Uterus (tissue), 4 donors: ENCODE results near the gene ICAM5. TPM values are rescaled to one million over a fixed set of nuclear protein-coding genes. Genes with fewer than 3 reads are reported as not detected.

Source experiments
- DNase-seq, 2 donors: peaks; one replicate each; pipeline ENCODE4 v3.0.0-alpha.2; 2019 to 2020
- H3K27ac ChIP-seq, 2 donors: fragments of 200-600 bp; sonication (generic); 1 replicate in 1 of 2; 2 replicates in 1 of 2; pipeline ENCODE4 v1.5.1; 2016 to 2018
- H3K27me3 ChIP-seq, 2 donors: fragments of 200-600 bp; sonication (generic); one replicate each; pipeline ENCODE4 v1.5.1; 2018 to 2019; ENCODE audit warnings: control low read depth in 1 of 2
- H3K36me3 ChIP-seq, 2 donors: fragments of 200-600 bp; sonication (generic); one replicate each; pipeline ENCODE4 v1.5.1; 2019; ENCODE audit warnings: control low read depth in 1 of 2
- H3K4me1 ChIP-seq, 2 donors: fragments of 200-600 bp; sonication (generic); one replicate each; pipeline ENCODE4 v1.5.1; 2018 to 2019; ENCODE audit warnings: control low read depth in 1 of 2
- H3K4me3 ChIP-seq, 2 donors: fragments of 200-600 bp; sonication (generic); 1 replicate in 1 of 2; 2 replicates in 1 of 2; pipeline ENCODE4 v1.5.1; 2018 to 2019; ENCODE audit warnings: mild to moderate bottlenecking in 1 of 2
- H3K9me3 ChIP-seq, 2 donors: fragments of 200-600 bp; sonication (generic); one replicate each; pipeline ENCODE4 v1.5.1; 2019; ENCODE audit warnings: control low read depth in 1 of 2
- POLR2A ChIP-seq, 2 donors: fragments of 450-650 bp; IDR thresholded peaks; one replicate each; pipeline ENCODE4 v1.6.1; 2016; ENCODE audit warnings: antibody characterized with exemption in 2 of 2, mild to moderate bottlenecking in 1 of 2, moderate library complexity in 1 of 2
- intact Hi-C: fragments of 100-400 bp; cut with DNase I; formaldehyde crosslinking; loops from one replicate; pipeline ENCODE4 v1.15.1; 2023; ENCODE audit warnings: low total_unique reads
- total RNA-seq, 4 donors: library from RNA; depleted of rRNA in 3 of 4; stranded (reverse); fragments of >200 nt in 3 of 4; gene quantifications; one replicate each; pipeline versions ENCODE4 v1.1.0 to v1.2.4, GENCODE V29; 2014 to 2023
- TF ChIP-seq, protein P1 (sequence below), 4 experiments: fragments of 200-600 bp in 2 of 4; fragments of 450-650 bp in 2 of 4; sonication (generic) in 2 of 4; IDR thresholded peaks; one replicate each; pipeline ENCODE4 v1.5.1; 2016 to 2019; ENCODE audit warnings: antibody characterized with exemption in 4 of 4, mild to moderate bottlenecking in 2 of 4, moderate library complexity in 1 of 4
- donor health status: DM: yes; HTN: yes; CAD: no.

Gene ICAM5
- total RNA-seq, 4 donors from 2014 or later: 0.07 to 0.88 (median 0.29) TPM; not detected in 1

- Histone ChIP-seq H3K4me1 (peaks cover 0 to 9% of the 10 kb centered on the region in 2 donors), H3K27ac (no peak overlapping the region), H3K4me3 (no peak overlapping the region), H3K27me3 (no peaks in the 10 kb centered on the region), H3K36me3 (no peaks in the 10 kb centered on the region), H3K9me3 (no peaks in the 10 kb centered on the region)
- TF ChIP-seq POLR2A (IDR thresholded peaks at IDR 0.05): no peak
- TF ChIP-seq, protein P1, sequence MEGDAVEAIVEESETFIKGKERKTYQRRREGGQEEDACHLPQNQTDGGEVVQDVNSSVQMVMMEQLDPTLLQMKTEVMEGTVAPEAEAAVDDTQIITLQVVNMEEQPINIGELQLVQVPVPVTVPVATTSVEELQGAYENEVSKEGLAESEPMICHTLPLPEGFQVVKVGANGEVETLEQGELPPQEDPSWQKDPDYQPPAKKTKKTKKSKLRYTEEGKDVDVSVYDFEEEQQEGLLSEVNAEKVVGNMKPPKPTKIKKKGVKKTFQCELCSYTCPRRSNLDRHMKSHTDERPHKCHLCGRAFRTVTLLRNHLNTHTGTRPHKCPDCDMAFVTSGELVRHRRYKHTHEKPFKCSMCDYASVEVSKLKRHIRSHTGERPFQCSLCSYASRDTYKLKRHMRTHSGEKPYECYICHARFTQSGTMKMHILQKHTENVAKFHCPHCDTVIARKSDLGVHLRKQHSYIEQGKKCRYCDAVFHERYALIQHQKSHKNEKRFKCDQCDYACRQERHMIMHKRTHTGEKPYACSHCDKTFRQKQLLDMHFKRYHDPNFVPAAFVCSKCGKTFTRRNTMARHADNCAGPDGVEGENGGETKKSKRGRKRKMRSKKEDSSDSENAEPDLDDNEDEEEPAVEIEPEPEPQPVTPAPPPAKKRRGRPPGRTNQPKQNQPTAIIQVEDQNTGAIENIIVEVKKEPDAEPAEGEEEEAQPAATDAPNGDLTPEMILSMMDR (IDR thresholded peaks at IDR 0.05): no peak
- no peak for DNase-seq
- intact Hi-C loops: no loop called here
Observed at GRCh38 chr19:10317857-10318462, 28.2 kb downstream of the ICAM5 start.

DNA sequence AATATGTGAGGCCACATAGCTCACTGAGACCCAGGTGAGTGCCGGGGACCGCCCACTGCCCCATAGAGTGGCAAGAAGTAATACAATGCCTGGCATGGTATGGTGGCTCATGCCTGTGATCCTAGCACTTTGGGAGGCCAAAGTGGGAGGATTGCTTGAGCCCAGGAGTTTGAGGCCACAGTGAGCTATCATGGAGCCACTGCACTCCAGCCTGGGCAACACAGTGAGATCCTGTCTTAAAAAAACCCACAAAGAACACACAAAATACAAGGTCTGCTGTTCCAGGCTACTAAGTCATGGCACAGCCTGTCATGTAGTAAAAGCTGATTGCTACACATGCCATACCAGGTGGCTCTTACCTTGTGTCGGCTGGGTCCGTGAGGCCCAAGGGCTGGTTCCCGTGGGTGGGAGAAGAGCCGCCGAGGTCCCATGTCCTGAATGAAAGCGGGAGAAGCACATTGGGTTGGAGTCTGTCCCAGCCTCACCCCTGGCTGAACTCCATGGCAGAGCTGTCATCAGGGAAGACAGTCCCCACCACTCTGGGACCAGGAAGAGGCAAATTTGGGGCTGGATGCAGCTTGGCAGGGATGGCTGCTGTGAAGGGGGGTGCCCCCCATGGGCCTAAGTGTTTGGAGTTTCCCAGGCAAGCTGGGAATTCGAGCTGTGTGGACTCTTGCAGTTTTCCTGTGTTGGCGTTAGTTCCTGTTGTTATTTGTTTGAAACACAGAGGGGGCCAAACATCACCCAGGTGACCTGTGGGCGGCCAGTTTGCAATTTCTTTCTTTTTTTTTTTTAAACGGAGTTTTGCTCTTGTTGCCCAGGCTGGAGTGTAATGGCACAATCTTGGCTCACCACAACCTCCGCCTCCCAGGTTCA, 29.3 kb downstream of the ICAM5 start:
- DNase-seq: no peak
- peaks cover 0 to 9% of the 10 kb centered on the region in 2 donors for H3K4me1 ChIP-seq
- no peaks in the 10 kb centered on the region for H3K36me3 ChIP-seq
- intact Hi-C loops: no loop called here
- no peak overlapping the region for H3K4me3 ChIP-seq
- no peaks in the 10 kb centered on the region for H3K27me3 ChIP-seq
- no peak overlapping the region for H3K27ac ChIP-seq
- TF ChIP-seq, protein P1 (IDR thresholded peaks at IDR 0.05): no peak
- TF ChIP-seq POLR2A (IDR thresholded peaks at IDR 0.05): no peak
- no peaks in the 10 kb centered on the region for H3K9me3 ChIP-seq

GRCh38 chr19:10320602-10321416, 31.1 kb downstream of the ICAM5 start:
- no peaks in the 10 kb centered on the region for H3K4me1 ChIP-seq
- TF ChIP-seq, protein P1 (IDR thresholded peaks at IDR 0.05): no peak
- no peak for TF ChIP-seq POLR2A (IDR thresholded peaks at IDR 0.05)
- no peaks in the 10 kb centered on the region for H3K36me3 ChIP-seq
- H3K4me3 ChIP-seq: no peak overlapping the region
- no peak overlapping the region for H3K27ac ChIP-seq
- no peak for DNase-seq
- intact Hi-C loops: no loop called here
- H3K9me3 ChIP-seq: no peaks in the 10 kb centered on the region
- H3K27me3 ChIP-seq: no peaks in the 10 kb centered on the region

GRCh38 chr19:10321417-10321797, 31.7 kb downstream of the ICAM5 start:
- Histone ChIP-seq H3K27ac (no peak overlapping the region), H3K9me3 (no peaks in the 10 kb centered on the region), H3K4me1 (no peaks in the 10 kb centered on the region), H3K27me3 (no peaks in the 10 kb centered on the region), H3K4me3 (no peak overlapping the region), H3K36me3 (no peaks in the 10 kb centered on the region)
- TF ChIP-seq POLR2A (IDR thresholded peaks at IDR 0.05): no peak
- TF ChIP-seq, protein P1 (IDR thresholded peaks at IDR 0.05): no peak
- no peak for DNase-seq
- intact Hi-C loops: no loop called here
